ENCODE results near the gene ZBTB39.
"Not testable (repeated sequence)": the region's sequence is repeated elsewhere in the genome, so short reads cannot be mapped to it uniquely, and the experiment has no call there.

DNA sequence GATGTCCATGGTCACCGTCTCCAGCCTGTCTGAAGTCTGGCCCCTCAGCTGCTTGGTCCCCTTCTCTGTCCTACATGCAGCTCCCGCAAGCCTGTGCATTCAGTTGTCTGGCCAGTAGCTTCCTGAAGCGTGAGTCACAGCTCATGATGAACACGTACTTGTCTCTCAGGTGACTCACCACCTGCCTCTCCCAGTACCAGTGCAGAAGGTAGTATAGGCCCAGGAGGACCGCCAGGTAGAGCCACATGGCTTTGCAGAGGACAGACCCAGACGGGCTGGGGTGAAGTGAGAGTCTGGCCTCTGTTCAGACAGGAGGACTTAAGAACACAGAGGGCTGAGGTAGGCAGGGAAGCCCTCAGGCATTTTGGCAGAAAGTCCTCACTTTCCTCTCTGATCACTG is 20.6 kb downstream of the ZBTB39 start:
- peak in 2 of 6 experiments; percentile 17 to 21 for TF ChIP-seq CTCF (IDR thresholded peaks at IDR 0.05)
- not testable (repeated sequence) for TF ChIP-seq POLR2A (IDR thresholded peaks at IDR 0.05)

Data from Peyer's patch (tissue), 4 donors.